ELF-1 (cell line): ENCODE data around the gene FBXO7.
"Not testable (repeated sequence)": the region's sequence is repeated elsewhere in the genome, so short reads cannot be mapped to it uniquely, and the experiment has no call there.

Experiments
- DNase-seq: peaks from one replicate; pipeline ENCODE4 v3.0.0-alpha.2; 2016; ENCODE audit warnings: low read depth, low spot score

The FBXO7 gene

DNA sequence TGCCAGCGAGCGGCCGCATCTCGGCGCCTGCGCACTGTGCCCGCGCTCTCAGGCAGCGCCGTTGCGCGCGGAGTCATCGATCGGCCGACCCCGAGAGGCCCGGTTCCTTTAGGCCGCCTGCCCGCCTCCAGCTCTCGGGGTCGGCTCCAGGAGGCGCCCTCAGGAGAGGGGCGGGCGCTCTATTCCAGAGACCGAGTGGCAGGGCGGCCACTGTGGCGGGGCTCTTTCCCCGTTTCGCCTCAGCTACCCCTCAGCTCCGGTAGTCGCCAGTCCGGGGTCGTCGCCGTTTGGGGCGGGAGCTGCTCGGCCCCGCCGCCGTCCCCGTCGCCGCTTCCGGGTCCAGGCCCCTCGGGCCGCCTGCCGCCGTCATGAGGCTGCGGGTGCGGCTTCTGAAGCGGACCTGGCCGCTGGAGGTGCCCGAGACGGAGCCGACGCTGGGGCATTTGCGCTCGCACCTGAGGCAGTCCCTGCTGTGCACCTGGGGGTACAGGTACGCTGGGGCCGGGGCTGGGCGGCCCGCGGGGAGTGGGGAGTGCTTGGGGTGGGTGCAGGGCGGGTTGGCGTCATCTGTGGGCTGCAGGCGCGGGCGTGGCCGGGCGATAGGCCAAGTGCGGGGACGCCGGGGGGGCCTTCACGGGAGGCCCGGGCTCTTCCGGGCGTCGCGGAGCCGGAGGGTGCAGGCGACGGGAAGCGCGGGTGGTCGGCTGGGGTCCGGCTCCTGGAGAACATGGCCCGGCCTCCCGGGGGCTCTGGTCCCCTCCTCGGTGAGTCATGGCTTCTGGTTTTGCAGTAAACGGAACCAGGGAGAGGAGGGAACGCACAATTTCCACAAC, at the start of gene FBXO7:
Gene FBXO7, plus strand, starts transcription at position 177 of the 833 bp plus-strand sequence. Its CDS starts 192 bp downstream, at position 369.
- DNase-seq: peak; percentile 95

GRCh38 chr22:32426881-32427280, 47.7 kb upstream of the FBXO7 start:
- no peak for DNase-seq

GRCh38 chr22:32430352-32430751, 44.3 kb upstream of the FBXO7 start:
- DNase-seq: no peak

DNA sequence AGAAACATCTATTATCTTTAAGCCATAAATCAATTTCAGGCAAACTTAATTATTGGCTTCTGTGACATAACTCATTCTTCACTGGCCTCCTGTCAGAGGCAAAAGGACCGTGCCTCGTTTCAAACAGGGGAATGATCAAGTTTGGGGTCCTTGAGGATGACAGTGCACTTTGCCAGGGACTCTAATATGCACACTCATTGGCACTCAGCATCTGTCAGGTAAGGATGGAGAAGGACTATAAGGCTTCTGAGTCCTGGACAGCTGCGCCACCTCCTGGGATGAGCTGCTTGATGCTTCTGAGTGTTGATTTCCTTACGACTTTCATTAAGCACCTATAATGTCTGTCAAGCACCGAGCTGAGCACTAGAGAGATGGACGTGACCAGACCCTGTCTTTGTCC, 30.5 kb upstream of the FBXO7 start:
- peak; percentile 30 for DNase-seq

DNA sequence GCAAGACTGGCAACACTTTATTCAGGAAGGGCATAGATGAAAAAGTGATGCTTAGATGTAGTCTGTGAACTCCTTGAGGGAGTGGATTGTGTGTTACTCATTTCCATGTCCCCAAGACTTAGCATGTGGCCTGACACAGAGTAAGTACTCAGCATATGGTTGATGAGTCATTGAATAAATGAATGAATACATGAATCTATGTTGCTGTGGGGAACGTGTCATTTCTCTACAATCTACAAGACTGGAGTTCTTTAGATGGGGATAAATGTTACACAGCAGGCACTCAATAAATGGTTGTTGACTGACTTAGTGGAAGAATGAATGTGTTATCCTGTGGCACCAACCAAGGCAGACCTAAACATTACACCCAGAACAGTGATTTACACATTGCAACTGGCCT, 28.3 kb upstream of the FBXO7 start:
- DNase-seq: no peak

GRCh38 chr22:32448980-32449379, 25.6 kb upstream of the FBXO7 start:
- no peak for DNase-seq

GRCh38 chr22:32457031-32457430, 17.6 kb upstream of the FBXO7 start:
- DNase-seq: no peak

DNA sequence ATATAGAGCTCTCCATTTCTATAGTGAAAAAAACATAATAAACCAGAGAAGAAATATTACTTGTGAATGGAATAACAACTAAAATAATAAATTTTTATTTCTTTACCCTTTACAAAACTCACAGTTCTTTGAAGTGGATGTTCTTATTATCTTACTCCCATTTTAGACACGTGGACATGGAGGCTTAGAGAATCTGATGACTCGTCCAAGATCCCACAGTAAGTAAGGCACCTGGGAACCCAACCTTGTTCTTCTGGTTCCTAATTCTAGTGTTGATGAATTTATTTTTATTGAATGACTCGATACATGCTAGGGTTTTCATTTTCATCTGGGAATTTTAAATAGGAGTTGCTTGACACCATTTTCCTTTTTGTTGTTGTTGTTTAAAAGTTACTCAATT, 12.2 kb upstream of the FBXO7 start:
- no peak for DNase-seq

- DNase-seq: peak; percentile 23
These were observed 8.9 kb upstream of the FBXO7 start for GRCh38 chr22:32465661-32466060.

- no peak for DNase-seq
These were observed 8.1 kb upstream of the FBXO7 start for GRCh38 chr22:32466496-32466895.

GRCh38 chr22:32469799-32470212, 4.8 kb upstream of the FBXO7 start:
- peak; percentile 16 for DNase-seq

- DNase-seq: peak; percentile 18
These were observed 1.1 kb upstream of the FBXO7 start for GRCh38 chr22:32473388-32473952.

DNA sequence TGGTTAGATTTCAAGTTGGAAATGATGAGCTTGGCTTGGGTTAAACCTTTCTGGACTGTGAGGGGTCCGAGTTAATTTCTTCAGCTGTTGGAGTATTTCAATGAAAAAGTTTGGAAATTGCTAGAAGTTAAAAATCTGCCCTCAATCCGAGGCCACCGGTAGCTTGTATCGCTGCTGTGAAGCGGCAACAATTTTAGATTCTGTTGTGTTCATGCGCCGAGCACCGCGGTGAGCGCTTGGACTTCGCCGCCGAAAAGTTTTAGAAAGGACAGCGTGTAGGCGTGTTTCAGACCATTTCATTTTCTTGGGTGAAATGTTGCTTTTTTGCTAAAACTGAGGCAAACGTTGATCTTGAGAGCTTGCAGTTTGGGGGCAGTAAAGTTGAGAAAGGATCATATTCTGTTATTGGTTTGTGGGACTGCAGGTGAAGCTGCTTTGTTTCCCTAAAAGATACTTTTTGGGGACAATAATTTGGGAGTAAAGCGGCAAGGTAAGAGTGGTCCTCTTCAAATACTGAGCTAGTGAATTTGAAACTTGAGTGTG, 928 bp downstream of the FBXO7 start:
- peak; percentile 55 for DNase-seq

DNA sequence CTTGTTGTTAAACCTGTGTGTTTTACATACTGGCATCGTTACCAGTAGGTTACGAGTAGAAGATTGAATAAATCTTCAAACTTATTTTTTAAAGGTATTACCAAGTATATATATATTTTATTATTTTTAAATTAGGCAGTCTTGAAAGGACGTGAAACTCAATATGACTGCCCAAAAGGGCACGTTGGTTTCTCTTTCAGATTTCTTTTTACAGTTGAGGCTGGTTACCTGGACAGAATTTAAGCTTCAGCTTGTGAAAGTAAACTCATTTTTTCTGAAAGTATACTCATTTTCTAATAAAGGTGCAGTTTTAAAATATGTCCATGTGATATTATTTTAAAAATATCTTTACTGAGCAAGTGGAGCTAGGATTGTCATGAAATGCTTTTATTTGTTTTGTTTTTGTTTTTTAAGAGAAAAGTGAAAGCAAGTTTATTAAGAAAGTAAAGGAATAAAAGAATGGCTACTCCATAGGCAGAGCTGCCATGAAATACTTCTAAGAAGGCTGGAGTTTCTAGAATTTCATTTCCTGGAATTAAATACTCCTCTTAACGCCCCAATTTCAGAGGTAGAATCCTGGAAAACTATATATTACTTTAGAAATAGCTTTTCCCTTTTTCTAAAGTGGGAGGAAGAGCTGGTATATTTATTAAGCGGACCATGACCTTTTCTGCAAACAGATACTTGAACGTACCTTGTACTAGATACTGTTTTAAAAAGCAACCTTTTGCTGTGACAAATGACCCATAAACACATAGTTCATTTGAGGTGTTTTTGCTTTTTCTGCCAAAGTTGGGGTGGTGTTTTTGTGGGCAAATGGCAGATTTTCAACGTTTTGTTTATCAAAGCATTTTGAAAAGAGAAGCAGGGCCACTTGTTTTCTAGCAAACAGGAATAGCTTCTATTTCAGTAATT, 1.9 kb downstream of the FBXO7 start:
- no peak for DNase-seq

DNA sequence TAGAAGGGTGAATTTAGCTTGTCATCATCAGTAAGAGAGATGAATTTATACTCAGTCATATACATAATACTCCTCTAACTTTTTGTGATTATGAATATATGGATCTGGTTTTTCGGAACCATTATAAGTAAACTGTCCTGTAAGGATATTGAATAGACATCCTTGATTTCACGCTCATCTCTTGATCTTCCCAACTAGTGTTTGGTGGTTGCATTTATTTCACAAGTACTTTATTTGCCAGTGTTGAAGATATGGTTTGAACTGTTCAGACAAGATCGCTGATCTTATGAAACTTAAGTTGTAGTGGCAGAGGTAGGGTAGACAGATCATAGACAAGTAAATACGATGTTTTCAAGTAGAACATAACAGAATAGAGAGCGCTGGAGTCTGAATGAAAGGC, 3.0 kb downstream of the FBXO7 start:
- DNase-seq: no peak

DNA sequence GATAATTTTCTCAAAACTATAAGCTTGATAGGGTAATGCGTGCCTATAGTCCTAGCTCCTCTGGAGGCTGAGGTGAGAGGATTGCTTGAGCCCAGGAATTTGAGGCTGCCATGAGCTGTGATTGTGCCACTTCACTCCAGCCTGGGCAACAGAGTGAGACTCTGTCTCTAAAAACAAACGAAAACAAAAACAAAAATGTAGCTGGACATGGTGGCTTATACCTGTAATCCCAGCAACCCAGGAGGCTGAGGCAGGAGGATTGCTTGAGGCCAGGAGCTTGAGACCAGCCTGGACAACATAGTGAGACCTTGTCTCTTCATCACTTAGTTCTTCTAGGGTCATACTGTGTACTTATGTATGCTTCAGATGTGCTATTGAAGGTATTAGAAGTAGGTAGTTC, 3.9 kb downstream of the FBXO7 start:
- DNase-seq: not testable (repeated sequence)

GRCh38 chr22:32478994-32479393, 4.4 kb downstream of the FBXO7 start:
- no peak for DNase-seq

GRCh38 chr22:32480238-32480637, 5.6 kb downstream of the FBXO7 start:
- no peak for DNase-seq

- no peak for DNase-seq
These were observed 8.1 kb downstream of the FBXO7 start for GRCh38 chr22:32482708-32483107.

- no peak for DNase-seq
These were observed 12.2 kb downstream of the FBXO7 start for GRCh38 chr22:32486656-32487390.

DNA sequence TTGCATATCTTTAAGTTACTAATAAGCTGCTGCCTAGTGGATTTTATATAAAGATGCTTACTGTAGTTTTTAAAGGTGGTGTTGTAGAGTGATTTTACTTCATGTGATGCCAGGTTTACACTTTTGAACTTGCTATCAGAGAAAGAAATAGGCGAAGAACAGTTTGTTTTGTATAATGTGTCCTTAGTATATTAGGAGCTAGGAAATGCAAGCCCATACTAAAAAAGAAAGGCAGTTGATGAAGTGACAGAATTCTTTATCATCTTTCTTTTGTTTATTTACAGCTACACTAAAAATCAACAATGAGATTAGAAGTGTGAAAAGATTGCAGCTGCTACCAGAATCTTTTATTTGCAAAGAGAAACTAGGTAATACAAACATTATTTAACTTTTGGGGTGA, 12.8 kb downstream of the FBXO7 start:
- no peak for DNase-seq
